ENCODE data around the gene ITGB4. TPM values are rescaled to one million over a fixed set of nuclear protein-coding genes. Genes with fewer than 3 reads are reported as not detected.

Gene ITGB4
- polyA plus RNA-seq, 1 donor = 48.4 TPM

DNA sequence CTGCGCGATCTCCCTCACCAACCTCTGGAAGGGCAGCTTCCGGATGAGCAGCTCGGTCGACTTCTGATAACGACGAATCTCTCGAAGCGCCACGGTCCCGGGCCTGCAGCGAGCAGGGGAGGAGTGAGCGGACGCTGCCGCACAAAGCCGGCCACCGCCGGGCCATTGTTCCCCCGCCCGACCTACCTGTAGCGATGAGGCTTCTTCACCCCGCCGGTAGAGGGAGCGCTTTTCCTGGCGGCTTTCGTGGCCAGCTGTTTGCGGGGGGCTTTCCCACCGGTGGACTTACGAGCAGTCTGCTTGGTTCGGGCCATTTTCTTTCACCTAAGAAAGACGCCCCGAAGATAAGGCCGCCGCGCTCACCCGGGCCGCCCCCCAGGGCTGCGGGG, 57.6 kb downstream of the ITGB4 start:
- Histone ChIP-seq H3K4me3 (ENCODE audit: low read length) (peak overlapping the region; percentile 89), H3K36me3 (ENCODE audit: control insufficient read depth, insufficient read depth, low read length) (peaks cover 32% of the 10 kb centered on the region), H3K27me3 (ENCODE audit: control insufficient read depth, insufficient read depth, low read length) (no peaks in the 10 kb centered on the region), H3K4me1 (ENCODE audit: control insufficient read depth, insufficient read depth, low read length) (peaks cover 14% of the 10 kb centered on the region), H3K27ac (ENCODE audit: low read length) (peak overlapping the region; percentile 95), H3K9me3 (ENCODE audit: control insufficient read depth, low read depth, low read length) (no peaks in the 10 kb centered on the region)
- no CpG with 5 or more reads among the region's 38 CpGs for WGBS (ENCODE audit: insufficient coverage, low lambda C conversion rate)
- peak in 1 of 2 donors; percentile 54 for DNase-seq

DNA sequence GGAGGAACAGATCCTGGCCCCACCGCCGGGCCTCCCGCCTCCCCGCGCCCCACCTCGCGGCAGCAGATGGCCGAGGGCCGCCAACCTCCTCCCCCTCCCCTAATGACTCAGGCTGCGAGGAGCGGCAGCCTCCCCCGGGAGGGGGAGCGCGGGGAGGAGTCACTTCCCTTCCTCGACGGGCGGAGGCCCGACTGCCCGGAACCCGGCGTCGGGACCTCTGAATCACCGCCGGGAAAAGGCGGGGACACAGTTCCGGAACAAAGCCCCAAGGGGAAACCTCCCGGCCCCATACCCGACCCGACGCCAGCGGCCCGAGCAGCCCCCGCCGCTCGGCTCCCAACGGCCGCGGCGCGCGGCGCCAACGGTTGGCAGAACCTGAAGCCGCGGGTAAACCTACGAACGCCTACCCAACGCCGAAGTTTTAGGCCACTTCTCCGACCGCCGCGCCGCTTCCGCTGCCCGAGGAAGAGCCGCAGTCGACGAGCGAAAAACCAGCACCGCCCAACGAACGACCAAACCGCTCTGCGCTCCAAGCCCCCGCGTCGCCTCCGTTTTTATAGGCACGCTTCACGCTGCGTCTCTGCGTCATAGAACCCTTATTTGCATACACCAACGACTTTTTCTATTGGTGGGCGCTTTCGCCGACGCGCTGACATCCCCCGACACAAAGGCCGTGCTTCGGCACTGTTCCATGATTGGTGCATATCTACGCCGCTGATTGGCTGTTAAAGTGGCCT, 58.2 kb downstream of the ITGB4 start:
- Histone ChIP-seq H3K36me3 (ENCODE audit: control insufficient read depth, insufficient read depth, low read length) (peaks cover 31% of the 10 kb centered on the region), H3K4me3 (ENCODE audit: low read length) (peak overlapping the region; percentile 89), H3K9me3 (ENCODE audit: control insufficient read depth, low read depth, low read length) (no peaks in the 10 kb centered on the region), H3K27ac (ENCODE audit: low read length) (peak overlapping the region; percentile 95), H3K27me3 (ENCODE audit: control insufficient read depth, insufficient read depth, low read length) (no peaks in the 10 kb centered on the region), H3K4me1 (ENCODE audit: control insufficient read depth, insufficient read depth, low read length) (peaks cover 18% of the 10 kb centered on the region)
- WGBS (ENCODE audit: insufficient coverage, low lambda C conversion rate) = no CpG with 5 or more reads among the region's 84 CpGs
- peak; percentile 100 for DNase-seq

DNA sequence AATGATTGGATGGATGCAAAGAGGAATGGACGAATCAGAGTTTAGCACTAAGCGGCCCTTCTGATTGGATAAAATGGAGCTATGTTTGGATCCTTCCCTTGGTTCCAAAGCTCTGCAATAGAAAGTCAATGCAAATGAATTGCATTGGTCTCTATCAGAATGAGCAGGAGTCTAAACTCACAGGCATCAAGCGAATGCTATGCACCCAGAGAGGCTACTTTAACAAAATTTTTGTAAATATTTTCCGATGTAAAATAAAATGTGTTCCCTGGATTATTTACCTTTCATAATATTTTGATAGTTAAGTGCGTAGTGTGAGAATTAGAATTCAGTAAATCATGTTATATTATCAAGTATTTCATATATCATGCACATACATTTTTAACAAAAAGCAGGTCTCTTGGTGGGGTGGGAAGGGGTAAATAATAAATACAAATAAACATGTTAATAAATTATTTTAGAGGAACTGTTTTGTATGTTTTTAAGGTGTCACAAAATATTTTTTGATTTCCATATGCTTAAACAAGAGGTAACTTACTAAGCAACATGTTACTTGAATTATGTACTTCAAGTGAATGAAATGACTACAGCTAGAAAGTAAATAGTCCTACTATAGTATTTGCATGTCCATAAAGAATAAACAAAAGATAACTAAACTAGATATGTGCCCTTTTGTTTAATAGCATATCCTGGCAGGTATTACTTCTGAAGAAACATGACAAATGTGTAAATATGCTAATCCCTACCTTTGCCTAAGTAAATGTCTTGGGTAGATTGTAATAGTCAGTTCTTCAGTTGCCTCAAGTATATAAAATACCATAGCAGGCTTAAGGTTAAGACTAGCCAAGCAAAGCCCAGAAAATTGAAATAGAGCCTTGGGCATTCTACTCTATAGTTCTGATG, 59.0 kb downstream of the ITGB4 start:
- Histone ChIP-seq H3K27ac (ENCODE audit: low read length) (peak overlapping the region; percentile 38), H3K36me3 (ENCODE audit: control insufficient read depth, insufficient read depth, low read length) (peaks cover 24% of the 10 kb centered on the region), H3K9me3 (ENCODE audit: control insufficient read depth, low read depth, low read length) (no peaks in the 10 kb centered on the region), H3K27me3 (ENCODE audit: control insufficient read depth, insufficient read depth, low read length) (no peaks in the 10 kb centered on the region), H3K4me1 (ENCODE audit: control insufficient read depth, insufficient read depth, low read length) (peaks cover 20% of the 10 kb centered on the region), H3K4me3 (ENCODE audit: low read length) (no peak overlapping the region)
- no peak for DNase-seq
- 100% methylated on average over 1 of the region's 5 CpGs for WGBS (ENCODE audit: insufficient coverage, low lambda C conversion rate)

DNA sequence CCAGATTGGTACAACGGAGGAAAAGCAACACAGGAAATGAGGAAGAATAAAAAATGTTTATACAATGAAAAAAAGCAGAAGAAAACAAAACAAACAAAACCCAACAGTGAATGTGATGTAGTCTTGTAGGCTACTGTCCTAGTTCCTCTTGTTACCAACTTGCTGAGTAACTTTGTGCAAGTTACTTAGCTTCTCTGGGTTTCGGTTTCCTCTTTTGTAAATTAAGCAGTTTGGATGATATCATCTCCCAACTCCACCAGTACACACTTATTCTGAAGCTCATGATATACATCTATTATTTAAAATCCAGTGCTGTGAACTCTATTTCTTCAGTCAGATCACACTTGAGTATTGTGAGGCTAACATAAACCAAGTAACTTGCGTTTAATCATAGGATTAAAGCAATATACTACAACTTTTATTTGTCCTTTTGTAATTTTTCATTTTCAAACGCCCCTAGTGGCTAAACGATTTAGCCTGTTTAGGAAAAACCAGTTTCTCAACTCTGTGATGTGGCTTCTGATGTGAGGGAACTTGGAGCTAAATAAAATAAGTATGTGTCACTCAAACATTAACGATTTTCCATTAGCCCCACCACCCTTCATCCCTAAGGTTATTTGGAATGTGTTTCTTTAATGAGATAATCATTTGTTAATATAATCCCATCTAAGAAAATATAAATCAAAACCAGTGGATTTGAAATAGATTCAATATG, 62.0 kb downstream of the ITGB4 start:
- Histone ChIP-seq H3K4me3 (ENCODE audit: low read length) (no peak overlapping the region), H3K27ac (ENCODE audit: low read length) (peak overlapping the region; percentile 99), H3K9me3 (ENCODE audit: control insufficient read depth, low read depth, low read length) (no peaks in the 10 kb centered on the region), H3K4me1 (ENCODE audit: control insufficient read depth, insufficient read depth, low read length) (peaks cover 24% of the 10 kb centered on the region), H3K36me3 (ENCODE audit: control insufficient read depth, insufficient read depth, low read length) (peaks cover 8% of the 10 kb centered on the region), H3K27me3 (ENCODE audit: control insufficient read depth, insufficient read depth, low read length) (no peaks in the 10 kb centered on the region)
- 25% methylated on average over 4 of the region's 6 CpGs for WGBS (ENCODE audit: insufficient coverage, low lambda C conversion rate)
- peak; percentile 66 to 84 for DNase-seq

DNA sequence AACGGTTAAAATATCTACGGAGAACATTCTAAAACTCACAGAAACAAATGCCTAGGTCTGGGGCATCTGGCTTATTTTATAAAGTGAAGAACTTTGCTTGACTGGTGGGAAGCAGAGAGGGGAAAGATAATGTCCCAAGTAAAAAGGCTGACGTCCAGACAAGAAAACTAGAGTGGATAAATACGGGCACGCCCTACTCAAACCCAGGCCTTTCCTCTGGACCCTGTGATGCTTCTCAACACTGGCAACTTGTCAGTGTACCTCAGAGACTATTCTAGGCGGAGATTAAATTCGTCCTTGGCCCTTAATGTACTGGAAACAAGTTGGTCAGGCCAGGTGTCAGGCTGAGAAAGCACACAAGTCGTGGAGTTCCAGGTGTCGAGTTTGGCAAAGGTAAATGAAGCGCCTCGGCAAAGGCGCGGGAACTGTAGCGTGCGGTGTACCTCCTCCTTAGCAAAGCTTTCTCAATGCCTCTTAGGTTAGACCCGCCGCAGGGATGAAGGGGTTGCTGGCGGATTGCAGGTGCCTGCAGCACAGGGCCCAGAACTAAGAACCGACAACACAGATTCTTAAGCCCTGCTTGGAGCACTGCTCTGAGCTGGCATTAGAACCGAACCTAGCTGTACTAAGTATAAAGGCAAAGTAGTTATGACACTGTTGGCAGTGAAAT, 62.7 kb downstream of the ITGB4 start:
- Histone ChIP-seq H3K4me3 (ENCODE audit: low read length) (peak overlapping the region; percentile 29), H3K4me1 (ENCODE audit: control insufficient read depth, insufficient read depth, low read length) (peaks cover 24% of the 10 kb centered on the region), H3K27me3 (ENCODE audit: control insufficient read depth, insufficient read depth, low read length) (no peaks in the 10 kb centered on the region), H3K36me3 (ENCODE audit: control insufficient read depth, insufficient read depth, low read length) (peaks cover under 1% of the 10 kb centered on the region), H3K27ac (ENCODE audit: low read length) (peak overlapping the region; percentile 99), H3K9me3 (ENCODE audit: control insufficient read depth, low read depth, low read length) (no peaks in the 10 kb centered on the region)
- WGBS (ENCODE audit: insufficient coverage, low lambda C conversion rate) = 92% methylated on average over 2 of the region's 20 CpGs
- no peak for DNase-seq

DNA sequence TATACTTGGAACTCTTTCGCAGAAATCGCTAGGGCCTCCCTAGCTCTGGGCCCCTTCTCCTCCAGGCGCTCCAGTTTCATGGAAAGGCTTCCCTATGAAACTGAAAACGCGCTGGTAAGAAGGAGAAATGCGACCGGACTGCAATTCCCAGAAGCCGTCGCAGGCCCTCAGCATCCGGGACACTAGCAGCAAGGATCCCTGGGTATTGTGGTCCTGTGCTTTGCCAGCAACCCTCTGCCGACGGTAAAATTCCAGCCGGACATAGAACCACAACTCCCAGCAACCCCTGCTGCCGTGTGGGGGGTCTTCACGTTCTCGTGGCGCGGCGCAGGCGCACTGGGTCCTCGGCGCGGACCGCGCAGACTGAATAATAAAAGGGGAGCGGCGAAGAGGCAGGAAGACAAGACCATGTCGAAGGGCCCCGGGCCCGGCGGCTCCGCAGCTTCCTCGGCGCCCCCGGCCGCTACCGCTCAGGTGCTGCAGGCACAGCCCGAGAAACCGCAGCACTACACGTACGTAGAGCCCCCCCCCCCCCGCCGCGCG, 63.3 kb downstream of the ITGB4 start, which contains the start of gene UNK:
Gene UNK, plus strand, starts transcription at position 334 of the 543 bp plus-strand sequence. Its CDS starts 75 bp downstream, at position 409.
- no peaks in the 10 kb centered on the region for H3K9me3 ChIP-seq (ENCODE audit: control insufficient read depth, low read depth, low read length)
- peaks cover 24% of the 10 kb centered on the region for H3K4me1 ChIP-seq (ENCODE audit: control insufficient read depth, insufficient read depth, low read length)
- DNase-seq = peak; percentile 99 to 100
- WGBS (ENCODE audit: insufficient coverage, low lambda C conversion rate) = no CpG with 5 or more reads among the region's 45 CpGs
- peak within 1 kb of the TSS; percentile 99 for H3K27ac ChIP-seq (ENCODE audit: low read length)
- peak within 1 kb of the TSS; percentile 66 for H3K4me3 ChIP-seq (ENCODE audit: low read length)
- no peaks in the 10 kb centered on the region for H3K27me3 ChIP-seq (ENCODE audit: control insufficient read depth, insufficient read depth, low read length)
- no peaks in the 10 kb centered on the region for H3K36me3 ChIP-seq (ENCODE audit: control insufficient read depth, insufficient read depth, low read length)

DNA sequence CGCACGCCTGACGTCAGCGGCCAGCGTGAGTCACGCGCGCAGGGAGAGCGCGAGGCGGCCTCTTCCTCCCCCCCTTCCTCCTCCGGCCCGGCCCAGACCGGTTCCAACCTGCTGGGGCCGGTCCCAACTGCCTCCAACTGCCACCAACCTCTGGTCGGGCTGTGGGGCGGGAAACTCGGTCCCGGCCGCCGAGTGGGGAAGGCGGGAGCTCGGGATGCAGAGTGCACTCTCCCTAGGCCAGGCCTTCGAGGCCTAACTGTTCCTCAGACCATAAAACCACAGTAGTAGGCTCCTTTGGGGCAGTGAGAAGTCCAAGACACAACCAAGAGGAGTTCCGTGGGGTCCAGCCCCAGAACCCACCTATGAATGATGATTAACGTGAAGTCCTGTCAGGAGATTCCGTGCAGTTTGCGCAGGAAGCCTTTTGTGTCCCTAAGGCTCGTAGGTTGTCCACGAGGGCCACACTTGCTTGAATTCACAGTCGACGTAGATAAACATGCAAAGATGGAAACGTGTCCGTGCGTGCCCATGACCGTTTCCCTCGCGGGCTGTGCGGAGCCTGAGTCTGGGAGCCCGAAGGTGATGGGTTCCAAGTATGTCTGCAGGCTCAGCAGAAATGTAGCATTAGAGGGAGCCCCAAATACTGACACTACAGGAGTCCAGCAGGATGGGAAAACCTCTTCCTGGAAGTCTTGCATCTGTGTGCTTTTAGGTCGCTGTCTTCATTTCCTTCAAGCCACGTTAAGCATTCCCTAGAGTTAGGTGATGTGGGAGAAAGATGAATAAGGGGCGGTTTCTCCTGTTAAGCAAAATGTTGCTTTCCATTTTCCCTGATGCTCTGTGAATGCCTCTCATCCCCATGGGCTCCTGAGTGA, 64.0 kb downstream of the ITGB4 start:
- WGBS (ENCODE audit: insufficient coverage, low lambda C conversion rate) = 20% methylated on average over 2 of the region's 43 CpGs
- peaks cover 24% of the 10 kb centered on the region for H3K4me1 ChIP-seq (ENCODE audit: control insufficient read depth, insufficient read depth, low read length)
- H3K27me3 ChIP-seq (ENCODE audit: control insufficient read depth, insufficient read depth, low read length) = no peaks in the 10 kb centered on the region

DNA sequence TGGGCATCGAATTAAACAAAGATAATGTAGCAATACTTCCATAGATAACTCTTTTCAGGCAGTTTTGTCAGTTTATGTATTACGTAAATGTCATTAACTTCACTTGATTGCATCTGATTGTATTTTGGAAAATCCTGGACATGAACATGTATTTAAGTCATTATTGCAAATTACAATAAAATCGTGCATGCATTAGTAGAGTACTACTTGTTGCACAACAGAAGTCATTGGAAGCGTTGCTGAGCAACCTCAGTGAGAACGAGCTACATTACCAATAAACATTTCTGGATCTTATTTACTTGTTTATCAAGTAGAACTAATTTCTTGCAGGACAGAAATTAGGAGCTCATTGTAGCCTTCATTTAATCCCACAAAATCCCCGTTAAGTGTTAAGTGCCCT, 70.0 kb downstream of the ITGB4 start:
- 94% methylated on average over 2 of the region's 6 CpGs for WGBS (ENCODE audit: insufficient coverage, low lambda C conversion rate)
- Histone ChIP-seq H3K27ac (ENCODE audit: low read length) (no peak overlapping the region), H3K27me3 (ENCODE audit: control insufficient read depth, insufficient read depth, low read length) (no peaks in the 10 kb centered on the region), H3K36me3 (ENCODE audit: control insufficient read depth, insufficient read depth, low read length) (peaks cover 24% of the 10 kb centered on the region), H3K4me3 (ENCODE audit: low read length) (no peak overlapping the region), H3K4me1 (ENCODE audit: control insufficient read depth, insufficient read depth, low read length) (peaks cover 2% of the 10 kb centered on the region), H3K9me3 (ENCODE audit: control insufficient read depth, low read depth, low read length) (no peaks in the 10 kb centered on the region)
- no peak for DNase-seq

More for the DNA sequence above, 64.0 kb downstream of the ITGB4 start:
- DNase-seq = peak; percentile 94 to 97
- H3K36me3 ChIP-seq (ENCODE audit: control insufficient read depth, insufficient read depth, low read length) = no peaks in the 10 kb centered on the region
- H3K27ac ChIP-seq (ENCODE audit: low read length) = peak overlapping the region; percentile 99
- peak overlapping the region; percentile 66 for H3K4me3 ChIP-seq (ENCODE audit: low read length)
- no peaks in the 10 kb centered on the region for H3K9me3 ChIP-seq (ENCODE audit: control insufficient read depth, low read depth, low read length)

DNA sequence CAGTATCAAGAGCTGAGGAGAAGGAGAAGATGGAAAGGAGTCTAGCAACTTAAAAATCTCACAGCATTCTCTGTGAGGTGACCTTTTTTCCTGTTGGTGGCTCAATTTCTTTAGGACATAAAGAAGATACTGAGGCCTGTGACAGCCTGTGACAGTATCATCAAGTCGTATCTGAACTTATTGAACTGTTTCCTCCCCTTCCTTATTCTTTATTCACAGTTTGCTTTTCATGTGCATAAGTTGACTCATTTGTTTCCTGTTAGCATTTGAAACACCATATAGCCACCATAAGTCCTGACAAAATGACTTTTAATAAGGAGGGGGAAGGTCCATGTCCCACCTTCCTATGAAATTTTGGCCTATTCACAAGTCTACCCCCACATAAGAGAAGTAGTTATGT, 72.2 kb downstream of the ITGB4 start:
- Histone ChIP-seq H3K36me3 (ENCODE audit: control insufficient read depth, insufficient read depth, low read length) (peaks cover 31% of the 10 kb centered on the region), H3K9me3 (ENCODE audit: control insufficient read depth, low read depth, low read length) (no peaks in the 10 kb centered on the region), H3K4me3 (ENCODE audit: low read length) (no peak overlapping the region), H3K27me3 (ENCODE audit: control insufficient read depth, insufficient read depth, low read length) (no peaks in the 10 kb centered on the region), H3K4me1 (ENCODE audit: control insufficient read depth, insufficient read depth, low read length) (no peaks in the 10 kb centered on the region), H3K27ac (ENCODE audit: low read length) (no peak overlapping the region)
- no CpG with 5 or more reads among the region's 1 CpG for WGBS (ENCODE audit: insufficient coverage, low lambda C conversion rate)
- no peak for DNase-seq

Data from large intestine (tissue), 3 donors.